Natural killer cell (primary cell): ENCODE results near the gene PEX14. TPM values are rescaled to one million over a fixed set of nuclear protein-coding genes. Genes with fewer than 3 reads are reported as not detected.

Source experiments
- ATAC-seq, 3 donors: fragments of 150-1000 bp in 2 of 3; fragments of 200-7000 bp in 1 of 3; cut with Tn5 transposase; 1 replicate in 1 of 3; 2 replicates in 2 of 3; pipeline ENCODE4 v1.10.0; 2021; ENCODE audit warnings: mild to moderate bottlenecking in 2 of 3, moderate library complexity in 2 of 3
- DNase-seq, 2 donors: peaks; one replicate each; pipeline versions ENCODE4 v3.0.0 to v3.0.0-alpha.2; 2013 to 2021; ENCODE audit warnings: mixed read lengths in 1 of 2
- H3K27ac ChIP-seq: one replicate; pipeline ENCODE4 v1.5.1; 2013; ENCODE audit warnings: mild to moderate bottlenecking, low read length
- H3K27me3 ChIP-seq: one replicate; pipeline ENCODE4 v1.6.1; 2013; ENCODE audit warnings: low read length; ENCODE audit not compliant: control insufficient read depth, insufficient read depth
- H3K36me3 ChIP-seq: one replicate; pipeline ENCODE4 v1.6.1; 2013; ENCODE audit warnings: low read length; ENCODE audit not compliant: control insufficient read depth, insufficient read depth
- H3K4me1 ChIP-seq: one replicate; pipeline ENCODE4 v1.6.1; 2013; ENCODE audit warnings: low read length; ENCODE audit not compliant: control insufficient read depth, insufficient read depth
- H3K4me3 ChIP-seq: one replicate; pipeline ENCODE4 v1.5.1; 2013; ENCODE audit warnings: low read length
- H3K9me3 ChIP-seq: one replicate; pipeline ENCODE4 v1.6.1; 2013; ENCODE audit warnings: low read length; ENCODE audit not compliant: control insufficient read depth, insufficient read depth
- H3K27ac Mint-ChIP-seq, 2 donors: one replicate each; pipeline ENCODE4 v1.8.0; 2022; ENCODE audit warnings: mild to moderate bottlenecking in 2 of 2, mixed read lengths in 2 of 2, moderate library complexity in 1 of 2
- H3K27me3 Mint-ChIP-seq, 2 donors: one replicate each; pipeline ENCODE4 v1.8.0; 2022; ENCODE audit warnings: low read depth in 2 of 2, mixed read lengths in 2 of 2
- H3K36me3 Mint-ChIP-seq: one replicate; pipeline ENCODE4 v1.8.0; 2022; ENCODE audit warnings: mixed read lengths
- H3K4me1 Mint-ChIP-seq, 2 donors: one replicate each; pipeline ENCODE4 v1.8.0; 2022; ENCODE audit warnings: mixed read lengths in 2 of 2
- H3K4me3 Mint-ChIP-seq: one replicate; pipeline ENCODE4 v1.8.0; 2022; ENCODE audit warnings: mild to moderate bottlenecking, moderate library complexity, mixed read lengths
- H3K9me3 Mint-ChIP-seq, 2 donors: one replicate each; pipeline ENCODE4 v1.8.0; 2022; ENCODE audit warnings: mixed read lengths in 2 of 2
- CTCF ChIP-seq: fragments of 200-600 bp; IDR thresholded peaks from one replicate; pipeline ENCODE4 v1.8.0; 2022; ENCODE audit warnings: antibody characterized with exemption
- WGBS: methylation state at CpG from one replicate; pipeline ENCODE4 v1.1.7; 2013; ENCODE audit warnings: missing lambda C conversion rate; ENCODE audit not compliant: insufficient coverage; 5-methylcytosine and 5-hydroxymethylcytosine counted together
- intact Hi-C: fragments of 100-400 bp; cut with micrococcal nuclease; formaldehyde crosslinking; loops from one replicate; pipeline ENCODE4 v1.14.2; 2022
- total RNA-seq, 4 donors: library from RNA; stranded (reverse); fragments of 120-200 nt in 1 of 4; gene quantifications; one replicate each; pipeline versions ENCODE4 v1.2.3 to v1.2.4, GENCODE V29; 2013 to 2022

PEX14 gene
- total RNA-seq, 3 donors from 2014 or later (not counting 1 experiment from before 2014, with no cell fraction given) = 21.4 to 27.3 (median 24.1) TPM

- Histone ChIP-seq H3K4me1 (no peaks in the 10 kb centered on the region), H3K27ac (no peak overlapping the region), H3K27me3 (no peaks in the 10 kb centered on the region), H3K9me3 (no peaks in the 10 kb centered on the region), H3K4me3 (no peak overlapping the region), H3K36me3 (no peaks in the 10 kb centered on the region)
- Mint-ChIP-seq H3K9me3 (no peaks in the 10 kb centered on the region), H3K4me3 (no peak overlapping the region), H3K36me3 (no peaks in the 10 kb centered on the region), H3K4me1 (peaks cover 10% of the 10 kb centered on the region in 2 donors), H3K27me3 (no peaks in the 10 kb centered on the region), H3K27ac (no peak overlapping the region)
- intact Hi-C loops = no loop called here
- no peak for TF ChIP-seq CTCF
- 89% methylated on average over 12 of the region's 12 CpGs for WGBS
- ATAC-seq (no peak), DNase-seq (no peak)
These were observed 137.8 kb downstream of the PEX14 start for GRCh38 chr1:10612436-10613160.

- no peak for TF ChIP-seq CTCF
- H3K4me3 ChIP-seq = no peak overlapping the region
- H3K4me3 Mint-ChIP-seq = no peak overlapping the region
- no peaks in the 10 kb centered on the region for H3K36me3 Mint-ChIP-seq
- H3K9me3 ChIP-seq = no peaks in the 10 kb centered on the region
- H3K36me3 ChIP-seq = no peaks in the 10 kb centered on the region
- no peaks in the 10 kb centered on the region for H3K4me1 ChIP-seq
- 95% methylated on average over 10 of the region's 10 CpGs for WGBS
- no peaks in the 10 kb centered on the region for H3K27me3 ChIP-seq
- intact Hi-C loops = no loop called here
- no peaks in the 10 kb centered on the region for H3K27me3 Mint-ChIP-seq
- ATAC-seq (no peak), DNase-seq (no peak)
- no peak overlapping the region for H3K27ac Mint-ChIP-seq
- H3K9me3 Mint-ChIP-seq = no peaks in the 10 kb centered on the region
- H3K27ac ChIP-seq = no peak overlapping the region
- peaks cover 10% of the 10 kb centered on the region in 2 donors for H3K4me1 Mint-ChIP-seq
These were observed 138.6 kb downstream of the PEX14 start for GRCh38 chr1:10613340-10613739.

GRCh38 chr1:10613861-10614260 is 139.1 kb downstream of the PEX14 start:
- no peak for TF ChIP-seq CTCF
- no peaks in the 10 kb centered on the region for H3K36me3 ChIP-seq
- H3K4me3 ChIP-seq = no peak overlapping the region
- H3K9me3 ChIP-seq = no peaks in the 10 kb centered on the region
- no peak overlapping the region for H3K27ac Mint-ChIP-seq
- H3K4me1 Mint-ChIP-seq = peaks cover 10% of the 10 kb centered on the region in 2 donors
- no peak for ATAC-seq
- no peaks in the 10 kb centered on the region for H3K27me3 Mint-ChIP-seq
- no peaks in the 10 kb centered on the region for H3K36me3 Mint-ChIP-seq
- H3K27ac ChIP-seq = no peak overlapping the region
- H3K4me3 Mint-ChIP-seq = no peak overlapping the region
- intact Hi-C loops = no loop called here
- H3K4me1 ChIP-seq = no peaks in the 10 kb centered on the region
- H3K27me3 ChIP-seq = no peaks in the 10 kb centered on the region
- H3K9me3 Mint-ChIP-seq = no peaks in the 10 kb centered on the region
- no peak for DNase-seq
- 97% methylated on average over 8 of the region's 8 CpGs for WGBS
